ENCODE results near the gene GRIN3B.
A peak's percentile ranks its signal among the peaks of the same experiment; 100 is the strongest.

The GRIN3B gene

GRCh38 chr19:1008268-1009040 is 8.2 kb downstream of the GRIN3B start:
- no peak for DNase-seq

- no peak for DNase-seq
Measured at GRCh38 chr19:1009041-1009980, 9.1 kb downstream of the GRIN3B start.

- DNase-seq = no peak
Measured at GRCh38 chr19:1009981-1010538, 9.8 kb downstream of the GRIN3B start.

- DNase-seq = no peak
Measured at GRCh38 chr19:1010586-1011510, 10.6 kb downstream of the GRIN3B start.

GRCh38 chr19:1011831-1012333 is 11.7 kb downstream of the GRIN3B start:
- no peak for DNase-seq

GRCh38 chr19:1012334-1012733 is 12.1 kb downstream of the GRIN3B start:
- no peak for DNase-seq

- DNase-seq = no peak
Measured at GRCh38 chr19:1013218-1013617, 13.0 kb downstream of the GRIN3B start.

- no peak for DNase-seq
Measured at GRCh38 chr19:1014161-1015060, 14.2 kb downstream of the GRIN3B start.

GRCh38 chr19:1015061-1015781 is 15.0 kb downstream of the GRIN3B start:
- no peak for DNase-seq

GRCh38 chr19:1015782-1016646 is 15.8 kb downstream of the GRIN3B start:
- no peak for DNase-seq

GRCh38 chr19:1016647-1017114 is 16.5 kb downstream of the GRIN3B start:
- DNase-seq = no peak

- DNase-seq = no peak
Measured at GRCh38 chr19:1017115-1017905, 17.1 kb downstream of the GRIN3B start.

GRCh38 chr19:1017906-1018305 is 17.7 kb downstream of the GRIN3B start:
- DNase-seq = no peak

- DNase-seq = no peak
Measured at GRCh38 chr19:1018393-1018792, 18.2 kb downstream of the GRIN3B start.

- DNase-seq = no peak
Measured at GRCh38 chr19:1018932-1019615, 18.9 kb downstream of the GRIN3B start.

GRCh38 chr19:1019616-1019961 is 19.4 kb downstream of the GRIN3B start:
- no peak for DNase-seq

GRCh38 chr19:1019980-1020867 is 20.0 kb downstream of the GRIN3B start:
- peak; percentile 55 for DNase-seq
